Measurements from ENCODE around the gene PPP4R1. TPM values are rescaled to one million over a fixed set of nuclear protein-coding genes. Genes with fewer than 3 reads are reported as not detected.

PPP4R1 gene
- total RNA-seq, 1 experiment from 2014 or later: 106 TPM

DNA sequence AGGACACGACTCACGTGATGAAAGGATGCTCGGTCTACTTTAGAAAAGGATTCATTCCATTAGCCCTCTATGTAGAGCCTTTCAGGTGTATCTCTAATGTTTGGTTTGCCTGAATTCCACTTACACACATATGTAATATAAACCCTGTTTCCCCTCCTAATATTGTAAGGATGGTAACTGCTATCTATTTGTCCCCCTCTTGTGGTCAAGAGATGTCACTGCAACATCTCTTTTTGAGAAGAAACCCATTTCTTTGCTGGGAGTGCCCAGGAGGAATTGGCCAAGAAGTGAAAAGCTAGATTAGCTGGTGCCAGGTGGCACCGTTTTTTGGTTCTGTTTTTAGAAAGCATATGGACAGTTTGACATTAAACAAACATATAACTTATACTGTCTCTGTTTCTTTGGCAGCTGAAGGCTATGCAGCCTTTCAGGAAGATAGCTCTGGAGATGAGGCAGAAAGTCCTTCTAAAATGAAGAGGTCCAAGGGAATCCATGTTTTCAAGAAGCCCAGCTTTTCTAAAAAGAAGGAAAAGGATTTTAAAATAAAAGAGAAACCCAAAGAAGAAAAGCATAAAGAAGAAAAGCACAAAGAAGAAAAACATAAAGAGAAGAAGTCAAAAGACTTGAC, 97.8 kb downstream of the PPP4R1 start:
- no peak overlapping the region for H3K9ac ChIP-seq (ENCODE audit: extremely low read depth, insufficient read length, low read length)
- peaks cover 0 to 21% (median 19%) of the 10 kb centered on the region in 3 experiments; a peak in 6 of 7 replicates for H3K36me3 Mint-ChIP-seq (ENCODE audit: insufficient read depth in 1 of 3, low read depth in 3 of 3)
- H3K27me3 ChIP-seq (ENCODE audit: insufficient read depth, low read length): no peaks in the 10 kb centered on the region
- no peaks in the 10 kb centered on the region for H3K9me3 Mint-ChIP-seq
- no peak overlapping the region for H2BK120ac ChIP-seq (ENCODE audit: low read depth, low read length, poor library complexity, severe bottlenecking)
- no peak overlapping the region for H3K18ac ChIP-seq (ENCODE audit: insufficient read length, low read depth, low read length)
- no peak overlapping the region for H3K4me3 Mint-ChIP-seq
- no peak overlapping the region for H3K27ac Mint-ChIP-seq
- DNase-seq: no peak
- no peak overlapping the region for H3K27ac ChIP-seq (ENCODE audit: insufficient read length, low read depth, low read length)
- H3K79me1 ChIP-seq (ENCODE audit: insufficient read depth, low read depth, low read length, poor library complexity, severe bottlenecking): no peaks in the 10 kb centered on the region
- H3K4me1 ChIP-seq (ENCODE audit: insufficient read depth, low read length): no peaks in the 10 kb centered on the region
- H3K27me3 Mint-ChIP-seq (ENCODE audit: low read depth): no peaks in the 10 kb centered on the region
- no peak overlapping the region for H2BK12ac ChIP-seq (ENCODE audit: insufficient read length, low read depth, low read length)
- H3K4ac ChIP-seq (ENCODE audit: low read depth, low read length): no peak overlapping the region
- H3K4me2 ChIP-seq (ENCODE audit: insufficient read depth, insufficient read length, low read length): no peak overlapping the region
- peaks cover 5% of the 10 kb centered on the region in 2 experiments; a peak in 2 of 4 replicates for H3K4me1 Mint-ChIP-seq
- no peak overlapping the region for H2AK5ac ChIP-seq (ENCODE audit: insufficient read length, low read length)
- no peaks in the 10 kb centered on the region for H4K20me1 ChIP-seq (ENCODE audit: control insufficient read depth, insufficient read depth, insufficient read length)
- H2AFZ ChIP-seq (ENCODE audit: low read length): no peak overlapping the region
- H2BK15ac ChIP-seq (ENCODE audit: low read depth, low read length): no peak overlapping the region
- no peak overlapping the region for H4K5ac ChIP-seq (ENCODE audit: insufficient read length, low read depth, low read length)
- H4K8ac ChIP-seq (replicated peaks; ENCODE audit: insufficient read length, low read depth, low read length): no peak overlapping the region
- no peak overlapping the region for H2BK5ac ChIP-seq (ENCODE audit: insufficient read length, low read length)
- TF ChIP-seq, protein P1, sequence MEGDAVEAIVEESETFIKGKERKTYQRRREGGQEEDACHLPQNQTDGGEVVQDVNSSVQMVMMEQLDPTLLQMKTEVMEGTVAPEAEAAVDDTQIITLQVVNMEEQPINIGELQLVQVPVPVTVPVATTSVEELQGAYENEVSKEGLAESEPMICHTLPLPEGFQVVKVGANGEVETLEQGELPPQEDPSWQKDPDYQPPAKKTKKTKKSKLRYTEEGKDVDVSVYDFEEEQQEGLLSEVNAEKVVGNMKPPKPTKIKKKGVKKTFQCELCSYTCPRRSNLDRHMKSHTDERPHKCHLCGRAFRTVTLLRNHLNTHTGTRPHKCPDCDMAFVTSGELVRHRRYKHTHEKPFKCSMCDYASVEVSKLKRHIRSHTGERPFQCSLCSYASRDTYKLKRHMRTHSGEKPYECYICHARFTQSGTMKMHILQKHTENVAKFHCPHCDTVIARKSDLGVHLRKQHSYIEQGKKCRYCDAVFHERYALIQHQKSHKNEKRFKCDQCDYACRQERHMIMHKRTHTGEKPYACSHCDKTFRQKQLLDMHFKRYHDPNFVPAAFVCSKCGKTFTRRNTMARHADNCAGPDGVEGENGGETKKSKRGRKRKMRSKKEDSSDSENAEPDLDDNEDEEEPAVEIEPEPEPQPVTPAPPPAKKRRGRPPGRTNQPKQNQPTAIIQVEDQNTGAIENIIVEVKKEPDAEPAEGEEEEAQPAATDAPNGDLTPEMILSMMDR (conservative IDR thresholded peaks at IDR 0.05): peak; percentile 94
- H3K23ac ChIP-seq (ENCODE audit: insufficient read length, low read depth, low read length): no peak overlapping the region
- no peaks in the 10 kb centered on the region for H3K23me2 ChIP-seq (ENCODE audit: insufficient read length, low read depth, low read length, poor library complexity, severe bottlenecking)
- no peak overlapping the region for H3T11ph ChIP-seq (ENCODE audit: low read length)
- WGBS (ENCODE audit: extremely low coverage, insufficient read length, low lambda C conversion rate): no CpG with 5 or more reads among the region's 4 CpGs
- no peak overlapping the region for H2BK20ac ChIP-seq (ENCODE audit: low read depth, low read length, poor library complexity, severe bottlenecking)
- H3K14ac ChIP-seq (ENCODE audit: insufficient read depth, low read length): no peak overlapping the region
- no peak overlapping the region for H4K91ac ChIP-seq (ENCODE audit: insufficient read length, low read depth, low read length)
- no peak overlapping the region for H3K56ac ChIP-seq (ENCODE audit: insufficient read length, low read depth, low read length)
- no peaks in the 10 kb centered on the region for H3K79me2 ChIP-seq (ENCODE audit: insufficient read depth, low read length)
- no peaks in the 10 kb centered on the region for H3K9me3 ChIP-seq (ENCODE audit: control insufficient read depth, low read depth, low read length)

All from H9 (cell line).